ENCODE data around the gene CLPSL1. TPM values are rescaled to one million over a fixed set of nuclear protein-coding genes. Genes with fewer than 3 reads are reported as not detected.

Gene CLPSL1
- polyA plus RNA-seq, 1 donor: not detected

GRCh38 chr6:35757456-35758123 is 23.2 kb upstream of the CLPSL1 start:
- DNase-seq (ENCODE audit: low read depth): no peak

- DNase-seq (ENCODE audit: low read depth): no peak
Measured at GRCh38 chr6:35759426-35759825, 21.4 kb upstream of the CLPSL1 start.

GRCh38 chr6:35765739-35766138 is 15.1 kb upstream of the CLPSL1 start:
- no peak for DNase-seq (ENCODE audit: low read depth)

GRCh38 chr6:35769211-35769610 is 11.6 kb upstream of the CLPSL1 start:
- DNase-seq (ENCODE audit: low read depth): no peak

- DNase-seq (ENCODE audit: low read depth): no peak
Measured at GRCh38 chr6:35771343-35771627, 9.5 kb upstream of the CLPSL1 start.

GRCh38 chr6:35774116-35774794 is 6.6 kb upstream of the CLPSL1 start:
- no peak for DNase-seq (ENCODE audit: low read depth)

GRCh38 chr6:35775031-35775430 is 5.8 kb upstream of the CLPSL1 start:
- no peak for DNase-seq (ENCODE audit: low read depth)

GRCh38 chr6:35776364-35777215 is 4.2 kb upstream of the CLPSL1 start, which contains the start of gene CLPSL2:
CLPSL2 (plus strand) TSS chr6:35776598; CDS start chr6:35776619, 21 bp downstream.
- DNase-seq (ENCODE audit: low read depth): no peak

GRCh38 chr6:35777356-35778102 is 3.3 kb upstream of the CLPSL1 start:
- DNase-seq (ENCODE audit: low read depth): no peak

- DNase-seq (ENCODE audit: low read depth): no peak
Measured at GRCh38 chr6:35778437-35778836, 2.4 kb upstream of the CLPSL1 start.

- no peak for DNase-seq (ENCODE audit: low read depth)
Measured at GRCh38 chr6:35781290-35781689, 471 bp downstream of the CLPSL1 start.

GRCh38 chr6:35782424-35782823 is 1.6 kb downstream of the CLPSL1 start:
- no peak for DNase-seq (ENCODE audit: low read depth)

- no peak for DNase-seq (ENCODE audit: low read depth)
Measured at GRCh38 chr6:35784200-35784599, 3.4 kb downstream of the CLPSL1 start.

GRCh38 chr6:35786272-35786671 is 5.5 kb downstream of the CLPSL1 start:
- no peak for DNase-seq (ENCODE audit: low read depth)

- no peak for DNase-seq (ENCODE audit: low read depth)
Measured at GRCh38 chr6:35786810-35787209, 6.0 kb downstream of the CLPSL1 start.

- DNase-seq (ENCODE audit: low read depth): no peak
Measured at GRCh38 chr6:35787266-35788218, 6.7 kb downstream of the CLPSL1 start.

- DNase-seq (ENCODE audit: low read depth): no peak
Measured at GRCh38 chr6:35788423-35788982, 7.7 kb downstream of the CLPSL1 start.

- DNase-seq (ENCODE audit: low read depth): no peak
Measured at GRCh38 chr6:35790683-35791082, 9.9 kb downstream of the CLPSL1 start.

GRCh38 chr6:35794536-35795452 is 14.0 kb downstream of the CLPSL1 start:
- DNase-seq (ENCODE audit: low read depth): no peak
